ENCODE data around the gene SOX1. TPM values are rescaled to one million over a fixed set of nuclear protein-coding genes. Genes with fewer than 3 reads are reported as not detected.

Gene SOX1
- total and polyA plus RNA-seq, 12 donors = not detected

DNA sequence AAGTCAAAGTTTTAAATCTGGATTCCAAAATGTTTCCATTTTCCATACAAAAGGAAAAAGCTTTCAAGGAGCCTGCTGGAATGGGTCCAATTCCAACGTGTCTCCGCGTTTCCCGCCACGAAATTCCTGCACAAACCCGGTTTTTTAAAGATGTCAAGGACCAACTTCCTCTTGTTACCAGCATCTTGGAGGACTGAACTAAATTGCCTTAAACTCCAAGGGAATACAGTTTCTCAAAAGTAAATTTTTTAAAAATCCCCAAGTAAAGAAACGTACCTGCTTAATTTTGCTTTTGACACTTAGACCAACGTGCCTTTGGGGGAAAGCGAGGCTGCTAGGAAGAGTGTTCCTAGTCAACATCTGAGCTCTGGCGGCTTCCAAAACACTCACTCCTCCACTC lies 12.3 kb upstream of the SOX1 start:
- Histone ChIP-seq H3K36me3 (no peaks in the 10 kb centered on the region), H3K9me3 (no peaks in the 10 kb centered on the region), H3K4me1 (peaks cover 7 to 36% (median 23%) of the 10 kb centered on the region in 9 donors), H3K27ac (no peak overlapping the region), H3K27me3 (peaks cover 53 to 100% (median 100%) of the 10 kb centered on the region in 7 donors), H3K4me3 (no peak overlapping the region)
- TF ChIP-seq, protein P1, sequence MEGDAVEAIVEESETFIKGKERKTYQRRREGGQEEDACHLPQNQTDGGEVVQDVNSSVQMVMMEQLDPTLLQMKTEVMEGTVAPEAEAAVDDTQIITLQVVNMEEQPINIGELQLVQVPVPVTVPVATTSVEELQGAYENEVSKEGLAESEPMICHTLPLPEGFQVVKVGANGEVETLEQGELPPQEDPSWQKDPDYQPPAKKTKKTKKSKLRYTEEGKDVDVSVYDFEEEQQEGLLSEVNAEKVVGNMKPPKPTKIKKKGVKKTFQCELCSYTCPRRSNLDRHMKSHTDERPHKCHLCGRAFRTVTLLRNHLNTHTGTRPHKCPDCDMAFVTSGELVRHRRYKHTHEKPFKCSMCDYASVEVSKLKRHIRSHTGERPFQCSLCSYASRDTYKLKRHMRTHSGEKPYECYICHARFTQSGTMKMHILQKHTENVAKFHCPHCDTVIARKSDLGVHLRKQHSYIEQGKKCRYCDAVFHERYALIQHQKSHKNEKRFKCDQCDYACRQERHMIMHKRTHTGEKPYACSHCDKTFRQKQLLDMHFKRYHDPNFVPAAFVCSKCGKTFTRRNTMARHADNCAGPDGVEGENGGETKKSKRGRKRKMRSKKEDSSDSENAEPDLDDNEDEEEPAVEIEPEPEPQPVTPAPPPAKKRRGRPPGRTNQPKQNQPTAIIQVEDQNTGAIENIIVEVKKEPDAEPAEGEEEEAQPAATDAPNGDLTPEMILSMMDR (IDR thresholded peaks at IDR 0.05) = no peak
- DNase-seq (no peak), ATAC-seq (no peak)
- 3% methylated on average over 10 of the region's 10 CpGs for whole genome bisulfite sequencing, 2 donors
- intact Hi-C loops (cut with DNase I) = loop anchor here in 1 of 10 donors (10.0 kb wide), 1 partner anchor 390 kb away; no protein-coding TSS in a partner anchor

DNA sequence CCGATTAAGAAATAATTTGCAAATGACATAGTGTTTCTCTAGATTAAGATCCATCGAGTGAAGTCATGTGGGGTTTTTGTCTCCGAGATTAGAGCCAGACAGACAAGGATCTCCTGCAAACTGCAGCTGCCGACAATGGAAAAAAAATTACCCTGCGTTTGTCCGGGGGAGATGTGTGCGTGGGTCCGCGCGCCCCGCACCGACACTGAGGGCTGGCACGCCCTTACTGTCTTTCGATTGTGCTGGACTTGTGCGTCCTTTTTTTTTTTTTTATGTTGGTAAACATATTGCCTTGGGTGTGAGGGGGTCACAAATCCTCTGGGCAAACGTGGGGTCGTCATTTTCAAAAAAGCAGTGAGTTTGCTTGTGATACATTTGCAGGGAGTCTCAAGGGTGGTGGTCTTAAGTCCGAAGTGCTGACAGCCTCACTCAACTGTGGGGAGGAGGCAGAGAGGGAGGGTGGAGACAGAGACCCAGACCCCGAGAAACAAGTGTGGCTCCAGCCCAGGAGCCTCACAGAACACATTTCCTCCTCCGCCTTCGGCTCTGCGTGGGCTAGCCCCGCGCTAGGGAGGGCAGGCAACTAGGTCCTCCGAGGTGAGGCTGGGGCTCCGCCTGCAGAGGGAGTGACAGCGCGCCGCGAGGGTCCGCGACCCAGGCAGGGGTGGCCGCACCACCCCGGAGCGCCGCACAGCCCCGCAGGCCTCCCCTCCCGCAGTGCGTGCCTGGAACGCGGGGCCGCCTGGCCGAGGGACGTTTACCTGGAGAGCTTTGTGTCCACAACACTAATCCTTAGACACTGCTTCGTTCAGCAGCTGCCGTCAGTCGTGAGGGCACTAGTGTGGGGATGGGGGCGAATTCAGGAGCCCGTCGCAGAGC lies 11.7 kb upstream of the SOX1 start:
- no peak overlapping the region for H3K27ac ChIP-seq
- intact Hi-C loops (cut with DNase I) = loop anchor here in 1 of 10 donors (10.0 kb wide), 1 partner anchor 390 kb away; no protein-coding TSS in a partner anchor
- no peak for DNase-seq
- H3K4me3 ChIP-seq = no peak overlapping the region
- H3K9me3 ChIP-seq = no peaks in the 10 kb centered on the region
- ATAC-seq = no peak
- peaks cover 7 to 36% (median 23%) of the 10 kb centered on the region in 9 donors for H3K4me1 ChIP-seq
- TF ChIP-seq, protein P1 (IDR thresholded peaks at IDR 0.05) = no peak
- WGBS, 2 donors = 2 to 3% methylated on average over 49 to 50 of the region's 50 CpGs
- peaks cover 53 to 100% (median 100%) of the 10 kb centered on the region in 7 donors for H3K27me3 ChIP-seq
- H3K36me3 ChIP-seq = no peaks in the 10 kb centered on the region

DNA sequence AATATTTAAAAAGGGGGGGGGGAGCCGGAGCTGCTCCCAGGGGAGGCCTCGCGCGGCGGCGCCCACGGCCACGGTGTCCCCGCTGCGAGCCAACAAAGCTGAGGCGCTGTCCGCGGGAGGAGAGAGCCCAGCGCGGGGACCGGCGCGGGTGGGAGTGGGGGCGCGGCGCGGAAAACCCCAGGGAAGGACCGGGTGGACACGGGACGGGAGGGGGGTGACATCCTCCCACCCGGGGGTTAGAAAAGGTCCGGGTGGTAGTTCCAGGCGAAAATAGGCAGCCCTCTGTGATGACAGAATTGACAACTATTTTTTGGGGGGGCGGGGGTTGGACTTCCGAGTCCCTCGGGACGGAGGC lies 11.1 kb upstream of the SOX1 start:
- Histone ChIP-seq H3K27me3 (peaks cover 57 to 100% (median 100%) of the 10 kb centered on the region in 7 donors), H3K9me3 (no peaks in the 10 kb centered on the region), H3K4me1 (peaks cover 7 to 36% (median 24%) of the 10 kb centered on the region in 9 donors), H3K36me3 (no peaks in the 10 kb centered on the region), H3K27ac (no peak overlapping the region), H3K4me3 (no peak overlapping the region)
- DNase-seq (no peak), ATAC-seq (no peak)
- TF ChIP-seq, protein P1 (IDR thresholded peaks at IDR 0.05) = no peak
- 1 to 3% methylated on average over 32 of the region's 32 CpGs for WGBS, 2 donors
- intact Hi-C loops (cut with DNase I) = loop anchor here in 1 of 10 donors (10.0 kb wide), 1 partner anchor 389 kb away; no protein-coding TSS in a partner anchor

DNA sequence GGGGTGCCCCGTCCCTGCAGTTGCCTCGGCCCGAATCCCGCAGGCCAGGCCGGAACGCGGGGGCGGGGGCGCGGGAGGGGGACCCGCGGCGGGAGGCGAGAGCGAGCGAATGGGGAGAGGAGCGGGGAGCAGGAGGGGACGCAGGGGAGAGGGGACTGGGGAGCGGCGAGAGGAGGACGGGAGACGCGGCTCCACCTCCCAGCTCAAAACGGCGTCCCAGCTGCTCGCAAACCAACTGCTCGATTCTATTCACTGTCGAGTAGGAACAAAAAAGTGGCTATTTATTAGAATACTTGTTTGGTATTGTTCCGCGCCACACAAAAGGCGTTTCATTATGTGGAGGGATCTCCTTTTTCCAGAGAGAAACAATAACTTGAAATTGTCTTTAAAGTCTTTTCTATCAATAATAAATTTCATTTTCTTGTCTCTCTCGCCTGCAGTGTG lies 10.6 kb upstream of the SOX1 start:
- Histone ChIP-seq H3K4me1 (peaks cover 7 to 36% (median 28%) of the 10 kb centered on the region in 9 donors), H3K27me3 (peaks cover 62 to 100% (median 100%) of the 10 kb centered on the region in 7 donors), H3K9me3 (no peaks in the 10 kb centered on the region), H3K27ac (no peak overlapping the region), H3K4me3 (no peak overlapping the region), H3K36me3 (no peaks in the 10 kb centered on the region)
- ATAC-seq (no peak), DNase-seq (no peak)
- 2% methylated on average over 32 of the region's 32 CpGs for WGBS, 2 donors
- intact Hi-C loops (cut with DNase I) = loop anchor here in 1 of 10 donors (10.0 kb wide), 1 partner anchor 388 kb away; no protein-coding TSS in a partner anchor
- TF ChIP-seq, protein P1 (IDR thresholded peaks at IDR 0.05) = no peak
